ENCODE measurements around the gene GALNT16.
"Not testable (repeated sequence)": the region's sequence is repeated elsewhere in the genome, so short reads cannot be mapped to it uniquely, and the experiment has no call there.

DNA sequence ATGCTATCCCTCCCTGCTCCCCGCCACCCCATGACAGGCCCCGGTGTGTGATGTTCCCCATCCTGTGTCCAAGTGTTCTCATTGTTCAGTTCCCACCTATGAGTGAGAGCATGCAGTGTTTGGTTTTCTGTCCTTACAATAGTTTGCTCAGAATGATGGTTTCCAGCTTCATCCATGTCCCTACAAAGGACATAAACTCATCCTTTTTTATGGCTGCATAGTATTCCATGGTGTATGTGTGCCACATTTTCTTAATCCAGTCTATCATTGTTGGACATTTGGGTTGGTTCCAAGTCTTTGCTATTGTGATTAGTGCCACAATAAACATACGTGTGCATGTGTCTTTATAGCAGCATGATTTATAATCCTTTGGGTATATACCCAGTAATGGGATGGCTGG, 17.4 kb downstream of the GALNT16 start:
- not testable (repeated sequence) for TF ChIP-seq POLR2AphosphoS5 (IDR thresholded peaks at IDR 0.05; ENCODE audit: borderline replicate concordance, low read depth, low read length); EZH2 (IDR thresholded peaks at IDR 0.05); FOXP2 (optimal IDR thresholded peaks at IDR 0.05; ENCODE audit: control extremely low read depth, extremely low read length, insufficient read depth)

Measured in SK-N-MC (cell line).